Measurements from ENCODE around the gene MAGI2. TPM values are rescaled to one million over a fixed set of nuclear protein-coding genes. Genes with fewer than 3 reads are reported as not detected.
"Not testable (repeated sequence)": the region's sequence is repeated elsewhere in the genome, so short reads cannot be mapped to it uniquely, and the experiment has no call there.

The MAGI2 gene
- total RNA-seq, 1 experiment from 2014 or later: 1.1 TPM

DNA sequence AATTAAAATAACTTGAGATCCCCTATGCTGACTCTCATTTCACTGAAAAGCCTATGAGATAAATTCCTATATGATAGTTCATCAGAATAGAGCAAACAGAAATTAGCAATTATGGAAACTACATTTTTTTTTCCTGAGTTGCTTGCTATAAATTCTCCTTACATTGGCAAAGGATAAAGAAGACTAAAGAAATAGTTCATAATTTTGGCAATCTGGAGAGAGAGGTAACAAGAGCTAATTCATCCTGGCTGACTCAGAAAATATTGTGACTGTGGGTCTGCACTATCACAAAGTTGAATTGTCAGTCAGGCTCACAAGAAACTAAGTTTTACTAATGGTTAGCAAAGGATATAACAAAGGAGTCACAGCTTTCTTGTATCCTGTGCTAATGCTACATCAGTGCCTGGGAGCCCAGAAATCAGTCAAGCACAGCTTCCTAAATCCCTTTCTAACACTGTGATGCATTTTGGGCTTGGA, 483.0 kb downstream of the MAGI2 start:
- DNase-seq (ENCODE audit: extremely low read depth, low read depth): no peak

DNA sequence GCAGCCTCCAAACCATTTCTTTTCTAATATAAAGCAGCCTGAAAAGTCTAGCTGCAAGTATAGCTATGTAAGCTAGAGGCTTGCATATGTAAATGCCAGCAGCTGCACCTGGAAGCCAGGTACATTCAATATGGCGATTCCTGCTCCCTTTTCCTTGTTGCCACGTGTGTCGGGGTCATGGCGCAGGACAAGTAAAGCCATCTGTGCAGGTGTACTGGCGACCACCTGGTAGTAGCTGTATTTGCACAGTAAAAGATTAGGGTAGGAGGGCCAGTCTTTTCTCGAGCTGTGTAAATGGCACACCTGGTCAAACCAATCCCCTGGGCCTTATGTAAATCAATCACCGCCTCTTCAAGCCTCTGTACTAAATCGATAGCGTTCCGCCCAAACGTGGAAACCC, 484.5 kb downstream of the MAGI2 start:
- no peak for DNase-seq (ENCODE audit: extremely low read depth, low read depth)

DNA sequence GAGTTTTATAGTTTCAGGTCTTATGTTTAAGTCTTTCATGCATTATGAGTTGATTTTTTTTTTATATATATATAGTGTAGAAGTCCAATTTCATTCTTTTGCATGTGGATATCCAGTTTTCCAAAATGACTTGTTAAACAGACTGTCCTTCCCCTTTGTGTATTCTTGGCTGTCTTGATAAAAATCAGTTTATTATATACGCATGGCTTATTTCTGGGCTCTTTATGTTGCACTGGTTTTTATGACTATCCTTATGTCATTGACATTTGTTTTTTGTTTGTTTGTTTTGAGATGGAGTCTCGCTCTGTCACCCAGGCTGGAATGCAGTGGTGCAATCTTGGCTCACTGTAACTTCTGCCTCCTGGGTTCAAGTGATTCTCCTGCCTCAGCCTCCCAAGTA, 485.9 kb downstream of the MAGI2 start:
- not testable (repeated sequence) for DNase-seq (ENCODE audit: extremely low read depth, low read depth)

DNA sequence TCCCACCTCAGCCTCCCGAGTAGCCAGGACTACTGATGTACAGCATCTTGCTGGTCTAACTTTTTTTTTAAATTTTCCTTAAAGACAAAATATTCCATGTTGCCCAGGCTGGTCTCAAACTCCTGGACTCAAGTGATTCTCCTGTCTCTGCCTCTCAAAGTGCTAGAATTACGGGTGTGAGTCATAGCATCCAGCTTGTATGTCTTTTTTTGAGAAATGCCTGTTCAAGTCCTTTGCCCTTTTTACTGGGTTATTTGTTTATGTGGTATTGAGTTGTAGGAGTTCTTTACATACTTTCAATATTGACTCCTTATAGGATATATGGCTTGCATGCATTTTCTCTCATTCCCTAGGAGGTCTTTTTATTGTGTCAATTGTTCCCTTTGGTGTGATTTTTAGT, 486.4 kb downstream of the MAGI2 start:
- DNase-seq (ENCODE audit: extremely low read depth, low read depth): no peak

GRCh38 chr7:78959477-78959876, 494.0 kb downstream of the MAGI2 start:
- peak; percentile 15 for DNase-seq (ENCODE audit: extremely low read depth, low read depth)

- DNase-seq (ENCODE audit: extremely low read depth, low read depth): no peak
Observed at GRCh38 chr7:78955329-78955728, 498.1 kb downstream of the MAGI2 start.

- DNase-seq (ENCODE audit: extremely low read depth, low read depth): no peak
Observed at GRCh38 chr7:78953726-78954363, 499.6 kb downstream of the MAGI2 start.

DNA sequence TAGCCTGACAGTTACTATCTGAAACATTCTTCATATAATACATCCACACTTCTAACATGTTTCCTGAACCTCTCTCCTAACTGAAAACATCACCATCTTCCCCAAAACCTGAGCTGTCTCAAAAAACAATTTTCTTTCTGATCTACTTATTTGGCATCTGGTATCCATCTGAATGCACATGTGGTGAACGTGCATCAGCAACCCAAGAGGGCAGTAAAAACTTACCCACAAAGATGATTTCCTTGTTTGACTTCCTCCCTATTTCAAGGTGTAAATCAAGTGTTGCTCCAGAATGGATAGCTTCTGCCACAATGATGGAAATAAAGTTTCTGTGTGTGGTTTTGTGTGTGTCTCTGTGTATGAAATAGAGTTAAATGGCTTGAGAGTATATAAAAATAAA, 500.4 kb downstream of the MAGI2 start:
- DNase-seq (ENCODE audit: extremely low read depth, low read depth): no peak

DNA sequence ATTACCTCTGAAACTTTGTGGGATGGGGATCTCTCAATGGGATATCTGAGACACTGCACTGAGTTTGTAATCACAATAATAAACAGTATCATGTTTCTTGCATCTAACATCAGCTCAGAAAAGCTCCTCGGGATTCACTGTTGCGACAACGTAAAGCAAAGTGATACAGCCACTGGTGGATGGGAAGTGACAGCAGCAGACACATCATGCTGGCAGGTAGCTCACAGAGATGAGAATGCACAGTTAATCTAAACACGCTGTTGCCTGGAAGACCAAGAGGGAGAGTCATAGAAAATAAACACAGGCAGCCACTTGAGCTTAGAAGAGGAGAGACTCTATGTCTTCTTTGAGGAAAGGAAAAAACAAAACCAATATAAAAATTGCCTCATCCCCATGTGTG, 513.8 kb downstream of the MAGI2 start:
- no peak for DNase-seq (ENCODE audit: extremely low read depth, low read depth)

GRCh38 chr7:78924581-78924980, 528.9 kb downstream of the MAGI2 start:
- peak; percentile 9 for DNase-seq (ENCODE audit: extremely low read depth, low read depth)

GRCh38 chr7:78912781-78913180, 540.7 kb downstream of the MAGI2 start:
- DNase-seq (ENCODE audit: extremely low read depth, low read depth): no peak

GRCh38 chr7:78906735-78907134, 546.7 kb downstream of the MAGI2 start:
- no peak for DNase-seq (ENCODE audit: extremely low read depth, low read depth)

DNA sequence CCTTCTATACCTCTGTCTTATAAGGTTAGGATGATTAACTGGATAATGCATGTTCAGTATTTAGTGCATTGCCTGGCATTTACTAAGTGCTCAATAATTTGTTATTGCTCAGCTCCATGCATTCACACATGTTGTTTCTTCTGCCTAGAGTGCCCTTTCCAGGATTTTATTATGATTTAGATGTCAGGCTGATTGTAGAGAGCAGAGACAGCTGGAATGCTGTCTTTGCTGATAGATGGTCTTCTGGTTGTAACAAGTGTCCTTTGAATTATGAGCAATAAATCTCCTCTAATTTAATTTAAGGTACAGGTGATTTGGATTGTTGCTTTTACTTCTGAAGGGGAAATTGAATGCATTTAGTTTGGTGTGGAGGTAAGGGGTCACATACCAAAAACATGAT, 548.0 kb downstream of the MAGI2 start:
- DNase-seq (ENCODE audit: extremely low read depth, low read depth): no peak

DNA sequence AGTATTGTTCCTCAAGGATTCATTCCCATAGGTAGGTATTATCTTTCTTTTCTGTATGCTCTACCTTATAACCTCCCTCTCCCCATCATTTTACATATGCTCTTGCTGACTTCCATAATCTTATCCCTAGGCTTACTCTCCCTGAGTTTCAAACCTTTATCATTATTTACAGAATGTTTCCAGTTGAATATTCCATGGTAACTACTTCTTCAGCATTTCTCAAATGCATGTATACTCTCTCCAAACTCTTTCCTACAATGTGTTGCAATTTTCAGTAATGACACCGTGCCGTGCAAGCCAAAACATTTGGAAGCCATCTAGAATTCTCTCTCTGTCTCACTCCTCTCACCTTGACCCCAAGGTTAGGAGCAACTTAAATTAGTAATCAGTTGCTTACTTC, 548.5 kb downstream of the MAGI2 start:
- DNase-seq (ENCODE audit: extremely low read depth, low read depth): no peak

DNA sequence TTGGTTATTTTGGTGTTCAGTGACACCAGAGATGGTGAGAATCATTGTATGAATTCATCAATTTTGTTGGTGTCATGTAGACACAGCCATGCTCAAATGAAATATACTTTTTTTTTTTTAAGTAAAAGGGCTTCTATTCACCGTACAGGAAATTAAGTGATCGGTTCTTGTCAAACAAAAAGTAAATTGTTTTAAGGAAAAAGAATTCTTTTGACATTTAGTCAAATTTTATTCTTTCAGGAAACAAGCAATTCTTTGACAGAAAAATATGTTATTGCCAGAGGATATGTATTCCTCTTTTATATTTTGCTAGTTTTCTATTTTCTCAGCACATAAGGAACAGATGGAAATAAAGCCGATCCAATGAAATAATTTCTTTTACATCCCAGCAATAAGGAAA, 551.9 kb downstream of the MAGI2 start:
- DNase-seq (ENCODE audit: extremely low read depth, low read depth): no peak

GRCh38 chr7:78900806-78901205, 552.7 kb downstream of the MAGI2 start:
- no peak for DNase-seq (ENCODE audit: extremely low read depth, low read depth)

- DNase-seq (ENCODE audit: extremely low read depth, low read depth): no peak
Observed at GRCh38 chr7:78895393-78895792, 558.1 kb downstream of the MAGI2 start.

GRCh38 chr7:78879206-78879605, 574.3 kb downstream of the MAGI2 start:
- DNase-seq (ENCODE audit: extremely low read depth, low read depth): no peak

DNA sequence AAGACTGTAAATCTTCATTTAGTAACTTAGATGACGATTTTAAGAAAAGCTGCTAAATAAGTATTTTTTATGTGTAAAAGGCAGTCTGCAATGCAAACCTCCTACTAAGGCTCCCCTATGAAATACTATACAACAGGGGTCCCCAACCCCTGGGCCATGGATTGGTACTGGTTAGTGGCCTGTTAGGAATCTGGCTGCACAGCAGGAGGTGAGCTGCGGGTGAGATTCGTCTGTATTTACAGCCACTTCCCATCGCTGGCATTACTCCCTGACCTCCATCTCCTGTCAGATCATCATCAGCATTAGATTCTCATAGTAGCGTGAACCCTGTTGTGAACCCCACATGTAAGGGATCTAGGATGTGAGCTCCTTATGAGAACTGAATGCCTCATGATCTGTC, 580.4 kb downstream of the MAGI2 start:
- DNase-seq (ENCODE audit: extremely low read depth, low read depth): no peak

DNA sequence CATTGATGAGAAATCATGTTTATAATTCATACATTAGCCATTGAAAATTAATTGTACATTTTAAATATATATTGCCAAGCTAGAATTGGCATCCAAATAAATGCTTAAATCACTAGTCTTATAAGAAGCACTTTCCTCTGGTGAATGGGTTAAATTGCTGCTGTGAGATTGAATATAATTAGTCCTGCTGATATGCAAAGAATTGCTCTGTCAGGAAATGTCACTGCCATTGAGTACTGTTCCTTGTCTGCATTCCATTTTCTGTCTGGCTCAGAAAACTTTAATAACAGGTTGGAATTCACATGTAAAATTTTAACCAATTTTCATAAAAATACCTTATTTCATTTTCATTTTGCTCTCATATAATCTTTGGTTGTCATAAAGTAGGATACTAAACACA, 589.1 kb downstream of the MAGI2 start:
- DNase-seq (ENCODE audit: extremely low read depth, low read depth): no peak

- DNase-seq (ENCODE audit: extremely low read depth, low read depth): no peak
Observed at GRCh38 chr7:78863281-78863680, 590.2 kb downstream of the MAGI2 start.

DNA sequence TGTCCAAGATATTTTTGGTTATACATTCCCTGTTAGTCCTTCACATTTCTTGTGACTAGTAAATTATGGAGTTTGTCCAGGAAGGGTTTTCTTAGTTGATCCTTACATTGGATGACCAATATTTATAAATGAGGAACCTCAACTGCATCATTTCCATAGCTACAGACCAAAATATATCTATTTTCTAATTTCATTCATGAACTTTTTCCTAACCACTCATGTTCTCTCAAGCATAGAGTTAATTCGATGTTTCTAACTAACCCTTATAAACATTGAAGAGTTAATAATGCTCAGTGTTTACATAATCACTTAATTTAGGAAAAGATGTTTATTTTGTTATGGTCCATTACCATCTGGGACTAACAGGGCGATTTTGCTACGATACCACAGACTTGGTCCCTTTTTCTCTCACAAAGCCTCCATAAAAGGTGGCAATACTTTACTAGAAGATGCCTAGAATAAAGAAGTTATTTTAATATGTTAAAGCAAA, 591.0 kb downstream of the MAGI2 start:
- no peak for DNase-seq (ENCODE audit: extremely low read depth, low read depth)

GRCh38 chr7:78852951-78853350, 600.5 kb downstream of the MAGI2 start:
- DNase-seq (ENCODE audit: extremely low read depth, low read depth): no peak

All from NCI-H460 (cell line).